NOMO-1 treated with dmso at 0.1 percent for 144 hours (cell line): ENCODE results near the gene TSGA10.

Source experiments
- DNase-seq: peaks from one replicate; lab custom pipeline; 2025; ENCODE audit not compliant: unreplicated experiment; lab: John Stamatoyannopoulos, UW

The TSGA10 gene

DNA sequence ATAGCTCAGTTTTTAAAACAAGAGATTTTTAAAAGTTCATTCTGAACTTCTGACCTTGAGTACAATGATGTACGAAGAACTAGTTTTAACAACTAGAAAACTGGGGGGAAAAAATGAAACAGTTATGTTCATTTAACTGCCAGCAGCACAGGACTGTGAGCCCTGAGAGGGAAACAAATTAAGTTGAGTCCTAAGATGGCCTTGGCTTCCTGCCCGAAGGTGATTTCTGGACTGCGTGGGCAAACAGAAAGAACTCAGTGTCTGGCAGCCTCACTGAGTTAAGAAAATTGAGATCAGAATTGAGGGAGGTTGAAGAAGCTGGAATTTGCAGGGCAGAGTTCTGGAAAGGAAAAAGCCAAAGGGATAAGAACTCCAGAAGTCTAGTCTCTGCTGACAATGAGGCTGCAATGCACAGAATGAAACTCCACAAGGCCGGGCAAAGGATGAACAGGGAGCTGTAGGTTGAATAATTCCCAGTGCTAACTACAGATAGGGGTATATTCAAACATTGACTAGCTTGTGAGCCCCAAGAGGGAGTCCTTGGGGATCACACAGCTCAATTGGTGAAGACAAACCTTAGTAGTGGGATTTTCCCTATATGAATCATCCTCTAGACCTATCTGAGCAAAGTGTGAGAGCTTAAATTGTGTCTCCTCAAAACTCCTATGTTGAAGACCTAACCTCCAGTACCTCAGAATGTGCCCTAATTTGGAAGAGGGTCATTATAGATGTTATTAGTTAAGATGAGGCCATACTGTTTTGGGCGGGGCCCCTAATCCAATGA is 205.6 kb downstream of the TSGA10 start:
- DNase-seq = no peak

DNA sequence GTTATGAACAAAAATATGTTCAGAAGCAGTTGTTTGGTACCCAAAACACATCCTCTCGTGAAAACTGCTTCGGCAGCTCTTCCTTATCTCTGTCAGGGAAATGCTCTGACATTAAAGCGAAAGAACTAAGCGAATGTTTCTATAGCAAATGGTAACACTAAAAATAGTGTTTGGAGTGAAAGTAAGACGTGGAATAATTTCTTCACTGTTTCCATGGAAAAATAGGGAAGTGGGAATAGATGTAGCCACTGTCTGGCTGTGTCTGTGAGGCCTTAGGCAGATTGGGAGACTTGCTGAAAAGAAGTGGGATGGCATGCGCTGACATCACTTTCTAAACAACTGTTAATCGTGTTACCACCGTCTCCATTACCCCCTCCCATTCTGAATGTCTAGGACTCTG is 207.2 kb downstream of the TSGA10 start:
- no peak for DNase-seq
